ENCODE measurements around the gene LINC00305.

LINC00305 gene

DNA sequence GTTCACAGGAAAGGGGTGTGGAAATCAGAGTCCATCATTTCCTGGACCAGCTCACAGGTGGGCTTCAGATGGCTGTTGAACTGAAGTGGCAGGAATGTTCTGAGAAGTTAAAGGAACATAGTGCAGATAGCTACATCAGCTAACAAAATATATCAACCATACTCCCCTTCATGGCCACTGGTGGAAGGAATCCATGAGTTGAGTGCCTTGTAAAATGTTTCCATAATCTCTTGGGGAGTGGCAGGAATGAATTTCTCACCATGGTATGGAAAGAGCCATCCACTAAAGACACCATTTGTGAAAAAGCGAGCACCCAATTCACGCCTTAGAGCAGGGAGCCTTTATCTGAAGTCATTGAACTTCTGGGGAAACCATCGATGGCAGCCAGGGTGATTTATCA lies at the start of gene LINC00305:
Gene LINC00305, minus strand, starts transcription at position 101 of the 400 bp plus-strand sequence.
- ATAC-seq (ENCODE audit: low read depth), result no peak
- Histone ChIP-seq H3K27ac (ENCODE audit: poor library complexity, severe bottlenecking) (no peak within 1 kb of the TSS), H3K27me3 (ENCODE audit: insufficient read depth, poor library complexity, severe bottlenecking) (no peaks in the 10 kb centered on the region), H3K9me3 (ENCODE audit: severe bottlenecking) (no peaks in the 10 kb centered on the region), H3K36me3 (ENCODE audit: low read depth) (no peaks in the 10 kb centered on the region), H3K4me3 (ENCODE audit: severe bottlenecking) (no peak within 1 kb of the TSS), H3K4me1 (ENCODE audit: insufficient read depth, poor library complexity, severe bottlenecking) (no peaks in the 10 kb centered on the region)
- no peak for DNase-seq (ENCODE audit: low spot score)
- TF ChIP-seq, protein P1, sequence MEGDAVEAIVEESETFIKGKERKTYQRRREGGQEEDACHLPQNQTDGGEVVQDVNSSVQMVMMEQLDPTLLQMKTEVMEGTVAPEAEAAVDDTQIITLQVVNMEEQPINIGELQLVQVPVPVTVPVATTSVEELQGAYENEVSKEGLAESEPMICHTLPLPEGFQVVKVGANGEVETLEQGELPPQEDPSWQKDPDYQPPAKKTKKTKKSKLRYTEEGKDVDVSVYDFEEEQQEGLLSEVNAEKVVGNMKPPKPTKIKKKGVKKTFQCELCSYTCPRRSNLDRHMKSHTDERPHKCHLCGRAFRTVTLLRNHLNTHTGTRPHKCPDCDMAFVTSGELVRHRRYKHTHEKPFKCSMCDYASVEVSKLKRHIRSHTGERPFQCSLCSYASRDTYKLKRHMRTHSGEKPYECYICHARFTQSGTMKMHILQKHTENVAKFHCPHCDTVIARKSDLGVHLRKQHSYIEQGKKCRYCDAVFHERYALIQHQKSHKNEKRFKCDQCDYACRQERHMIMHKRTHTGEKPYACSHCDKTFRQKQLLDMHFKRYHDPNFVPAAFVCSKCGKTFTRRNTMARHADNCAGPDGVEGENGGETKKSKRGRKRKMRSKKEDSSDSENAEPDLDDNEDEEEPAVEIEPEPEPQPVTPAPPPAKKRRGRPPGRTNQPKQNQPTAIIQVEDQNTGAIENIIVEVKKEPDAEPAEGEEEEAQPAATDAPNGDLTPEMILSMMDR (IDR thresholded peaks at IDR 0.05; ENCODE audit: poor library complexity, severe bottlenecking), result no peak

- Histone ChIP-seq H3K27me3 (ENCODE audit: insufficient read depth, poor library complexity, severe bottlenecking) (no peaks in the 10 kb centered on the region), H3K36me3 (ENCODE audit: low read depth) (no peaks in the 10 kb centered on the region), H3K9me3 (ENCODE audit: severe bottlenecking) (no peaks in the 10 kb centered on the region), H3K27ac (ENCODE audit: poor library complexity, severe bottlenecking) (no peak overlapping the region), H3K4me1 (ENCODE audit: insufficient read depth, poor library complexity, severe bottlenecking) (no peaks in the 10 kb centered on the region), H3K4me3 (ENCODE audit: severe bottlenecking) (no peak overlapping the region)
- DNase-seq (ENCODE audit: low spot score), result no peak
- ATAC-seq (ENCODE audit: low read depth), result no peak
- TF ChIP-seq, protein P1 (IDR thresholded peaks at IDR 0.05; ENCODE audit: poor library complexity, severe bottlenecking), result no peak
These were observed 42.2 kb upstream of the LINC00305 start for GRCh38 chr18:64191069-64191468.

- no peak for DNase-seq (ENCODE audit: low spot score)
- no peaks in the 10 kb centered on the region for H3K4me1 ChIP-seq (ENCODE audit: insufficient read depth, poor library complexity, severe bottlenecking)
These were observed 37.1 kb upstream of the LINC00305 start for GRCh38 chr18:64185987-64186386.

GRCh38 chr18:64183665-64184064 lies 34.8 kb upstream of the LINC00305 start:
- Histone ChIP-seq H3K4me3 (ENCODE audit: severe bottlenecking) (no peak overlapping the region), H3K27me3 (ENCODE audit: insufficient read depth, poor library complexity, severe bottlenecking) (no peaks in the 10 kb centered on the region), H3K4me1 (ENCODE audit: insufficient read depth, poor library complexity, severe bottlenecking) (no peaks in the 10 kb centered on the region), H3K9me3 (ENCODE audit: severe bottlenecking) (no peaks in the 10 kb centered on the region), H3K27ac (ENCODE audit: poor library complexity, severe bottlenecking) (no peak overlapping the region), H3K36me3 (ENCODE audit: low read depth) (no peaks in the 10 kb centered on the region)
- ATAC-seq (ENCODE audit: low read depth) (no peak), DNase-seq (ENCODE audit: low spot score) (no peak)
- TF ChIP-seq, protein P1 (IDR thresholded peaks at IDR 0.05; ENCODE audit: poor library complexity, severe bottlenecking), result no peak

More at GRCh38 chr18:64185987-64186386, 37.1 kb upstream of the LINC00305 start:
- Histone ChIP-seq H3K27me3 (ENCODE audit: insufficient read depth, poor library complexity, severe bottlenecking) (no peaks in the 10 kb centered on the region), H3K4me3 (ENCODE audit: severe bottlenecking) (no peak overlapping the region), H3K36me3 (ENCODE audit: low read depth) (no peaks in the 10 kb centered on the region), H3K27ac (ENCODE audit: poor library complexity, severe bottlenecking) (no peak overlapping the region), H3K9me3 (ENCODE audit: severe bottlenecking) (no peaks in the 10 kb centered on the region)
- no peak for ATAC-seq (ENCODE audit: low read depth)
- TF ChIP-seq, protein P1 (IDR thresholded peaks at IDR 0.05; ENCODE audit: poor library complexity, severe bottlenecking), result no peak

GRCh38 chr18:64180617-64181016 lies 31.7 kb upstream of the LINC00305 start:
- ATAC-seq (ENCODE audit: low read depth), result no peak
- Histone ChIP-seq H3K9me3 (ENCODE audit: severe bottlenecking) (no peaks in the 10 kb centered on the region), H3K4me1 (ENCODE audit: insufficient read depth, poor library complexity, severe bottlenecking) (no peaks in the 10 kb centered on the region), H3K27ac (ENCODE audit: poor library complexity, severe bottlenecking) (no peak overlapping the region), H3K27me3 (ENCODE audit: insufficient read depth, poor library complexity, severe bottlenecking) (no peaks in the 10 kb centered on the region), H3K36me3 (ENCODE audit: low read depth) (no peaks in the 10 kb centered on the region), H3K4me3 (ENCODE audit: severe bottlenecking) (no peak overlapping the region)
- TF ChIP-seq, protein P1 (IDR thresholded peaks at IDR 0.05; ENCODE audit: poor library complexity, severe bottlenecking), result no peak
- DNase-seq (ENCODE audit: low spot score), result no peak

Data from RWPE2 (cell line).